SIG-M5 (cell line): ENCODE data around the gene SEMA6B.
A peak's percentile ranks its signal among the peaks of the same experiment; 100 is the strongest.
"Not testable (repeated sequence)": the region's sequence is repeated elsewhere in the genome, so short reads cannot be mapped to it uniquely, and the experiment has no call there.

Experiments
- DNase-seq: peaks from one replicate; lab custom pipeline; 2025; lab: John Stamatoyannopoulos, UW

The SEMA6B gene

GRCh38 chr19:4559569-4559968, at the start of gene SEMA6B:
Gene SEMA6B, minus strand, starts transcription at chr19:4559684. Its CDS starts 1,227 bp downstream, at chr19:4558457.
- no peak for DNase-seq

- no peak for DNase-seq
Observed at GRCh38 chr19:4606921-4607678, 47.6 kb upstream of the SEMA6B start.

- no peak for DNase-seq
Observed at GRCh38 chr19:4606181-4606580, 46.7 kb upstream of the SEMA6B start.

- no peak for DNase-seq
Observed at GRCh38 chr19:4604912-4605311, 45.4 kb upstream of the SEMA6B start.

- no peak for DNase-seq
Observed at GRCh38 chr19:4602915-4603314, 43.4 kb upstream of the SEMA6B start.

GRCh38 chr19:4602173-4602788, 42.8 kb upstream of the SEMA6B start:
- no peak for DNase-seq

- no peak for DNase-seq
Observed at GRCh38 chr19:4600893-4601292, 41.4 kb upstream of the SEMA6B start.

GRCh38 chr19:4600082-4600481, 40.6 kb upstream of the SEMA6B start:
- no peak for DNase-seq

GRCh38 chr19:4598712-4599111, 39.2 kb upstream of the SEMA6B start:
- DNase-seq = no peak

- no peak for DNase-seq
Observed at GRCh38 chr19:4597975-4598671, 38.6 kb upstream of the SEMA6B start.

GRCh38 chr19:4597278-4597974, 37.9 kb upstream of the SEMA6B start:
- no peak for DNase-seq

- DNase-seq = no peak
Observed at GRCh38 chr19:4596033-4596904, 36.8 kb upstream of the SEMA6B start.

GRCh38 chr19:4595158-4595557, 35.7 kb upstream of the SEMA6B start:
- DNase-seq = not testable (repeated sequence)

GRCh38 chr19:4594201-4594600, 34.7 kb upstream of the SEMA6B start:
- DNase-seq = no peak

GRCh38 chr19:4593409-4593851, 33.9 kb upstream of the SEMA6B start:
- peak; percentile 57 for DNase-seq

- DNase-seq = no peak
Observed at GRCh38 chr19:4592445-4592844, 33.0 kb upstream of the SEMA6B start.

GRCh38 chr19:4591320-4591719, 31.8 kb upstream of the SEMA6B start:
- no peak for DNase-seq

GRCh38 chr19:4590559-4590958, 31.1 kb upstream of the SEMA6B start:
- DNase-seq = no peak

- DNase-seq = no peak
Observed at GRCh38 chr19:4589579-4590410, 30.3 kb upstream of the SEMA6B start.

- DNase-seq = no peak
Observed at GRCh38 chr19:4588291-4588761, 28.8 kb upstream of the SEMA6B start.
